Tibial artery (tissue), 4 donors: ENCODE data around the gene TMEM250.
A peak's percentile ranks its signal among the peaks of the same experiment; 100 is the strongest.

Experiments used
- DNase-seq, 2 donors: peaks; one replicate each; pipeline ENCODE4 v3.0.0-alpha.2; 2019
- H3K27ac ChIP-seq, 2 donors: fragments of 200-600 bp; sonication (generic) in 1 of 2; 1 replicate in 1 of 2; 2 replicates in 1 of 2; pipeline ENCODE4 v1.5.1; 2018 to 2019; ENCODE audit warnings: mild to moderate bottlenecking in 1 of 2
- H3K27me3 ChIP-seq, 2 donors: fragments of 200-600 bp; sonication (generic) in 1 of 2; one replicate each; pipeline versions ENCODE4 v1.5.1 to v1.6.0; 2016 to 2019
- H3K36me3 ChIP-seq, 3 donors: fragments of 200-600 bp; sonication (generic) in 2 of 3; one replicate each; pipeline ENCODE4 v1.5.1; 2016 to 2019; ENCODE audit warnings: mild to moderate bottlenecking in 2 of 3
- H3K4me1 ChIP-seq, 4 donors: fragments of 200-600 bp; sonication (generic) in 2 of 4; 1 replicate in 3 of 4; 2 replicates in 1 of 4; pipeline ENCODE4 v1.5.1; 2016 to 2019
- H3K4me3 ChIP-seq, 2 donors: fragments of 200-600 bp; sonication (generic) in 1 of 2; 1 replicate in 1 of 2; 2 replicates in 1 of 2; pipeline ENCODE4 v1.5.1; 2018 to 2019; ENCODE audit warnings: mild to moderate bottlenecking in 2 of 2
- H3K9me3 ChIP-seq, 3 donors: fragments of 200-600 bp; sonication (generic) in 1 of 3; one replicate each; pipeline ENCODE4 v1.5.1; 2016 to 2019
- intact Hi-C: fragments of 100-400 bp; cut with DNase I; formaldehyde crosslinking; loops from one replicate; pipeline ENCODE4 v1.15.0; 2023; ENCODE audit warnings: low total_unique reads
- TF ChIP-seq, protein P1 (sequence below), 2 experiments: fragments of 200-600 bp in 1 of 2; fragments of 450-650 bp in 1 of 2; IDR thresholded peaks; one replicate each; pipeline ENCODE4 v1.5.1; 2017 to 2019; ENCODE audit warnings: antibody characterized with exemption in 2 of 2, mild to moderate bottlenecking in 1 of 2, moderate library complexity in 1 of 2

Gene TMEM250

DNA sequence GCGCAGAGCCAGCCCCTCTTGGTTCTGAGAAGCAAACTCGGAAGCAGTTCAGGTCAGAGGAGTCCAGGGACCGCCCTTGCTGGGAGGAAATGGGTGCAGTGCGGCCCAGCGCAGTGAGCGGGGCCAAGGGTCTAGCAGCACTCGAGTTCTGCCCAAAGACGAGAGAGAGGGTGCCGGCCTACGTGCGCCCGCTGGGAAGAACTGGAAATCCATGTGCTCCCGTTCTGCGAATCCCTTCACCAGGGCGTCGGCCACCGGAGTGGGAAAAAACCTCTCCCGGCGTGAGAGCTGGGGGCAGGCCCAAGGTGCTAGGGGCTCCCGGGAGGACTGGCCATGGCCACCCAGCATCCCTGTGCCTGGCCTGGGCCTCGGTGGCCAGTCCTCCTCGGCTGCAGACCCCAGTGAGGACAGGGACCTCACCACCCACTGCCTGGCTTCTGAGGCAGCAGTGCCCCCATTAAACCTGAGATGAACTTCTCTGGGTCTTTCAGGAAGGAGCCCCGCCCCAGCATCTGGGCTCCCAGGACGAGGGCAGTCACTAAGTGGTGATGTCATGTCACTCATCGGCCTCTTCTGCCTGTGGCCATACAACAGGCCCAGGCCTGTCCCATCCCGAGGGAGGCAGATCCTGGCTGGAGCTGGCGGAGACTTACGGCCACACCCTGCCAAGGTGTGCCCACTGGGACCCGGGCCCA, 10.6 kb downstream of the TMEM250 start:
- DNase-seq: no peak
- TF ChIP-seq, protein P1, sequence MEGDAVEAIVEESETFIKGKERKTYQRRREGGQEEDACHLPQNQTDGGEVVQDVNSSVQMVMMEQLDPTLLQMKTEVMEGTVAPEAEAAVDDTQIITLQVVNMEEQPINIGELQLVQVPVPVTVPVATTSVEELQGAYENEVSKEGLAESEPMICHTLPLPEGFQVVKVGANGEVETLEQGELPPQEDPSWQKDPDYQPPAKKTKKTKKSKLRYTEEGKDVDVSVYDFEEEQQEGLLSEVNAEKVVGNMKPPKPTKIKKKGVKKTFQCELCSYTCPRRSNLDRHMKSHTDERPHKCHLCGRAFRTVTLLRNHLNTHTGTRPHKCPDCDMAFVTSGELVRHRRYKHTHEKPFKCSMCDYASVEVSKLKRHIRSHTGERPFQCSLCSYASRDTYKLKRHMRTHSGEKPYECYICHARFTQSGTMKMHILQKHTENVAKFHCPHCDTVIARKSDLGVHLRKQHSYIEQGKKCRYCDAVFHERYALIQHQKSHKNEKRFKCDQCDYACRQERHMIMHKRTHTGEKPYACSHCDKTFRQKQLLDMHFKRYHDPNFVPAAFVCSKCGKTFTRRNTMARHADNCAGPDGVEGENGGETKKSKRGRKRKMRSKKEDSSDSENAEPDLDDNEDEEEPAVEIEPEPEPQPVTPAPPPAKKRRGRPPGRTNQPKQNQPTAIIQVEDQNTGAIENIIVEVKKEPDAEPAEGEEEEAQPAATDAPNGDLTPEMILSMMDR (IDR thresholded peaks at IDR 0.05): no peak
- H3K36me3 ChIP-seq: peaks cover 0 to 1% (median 0%) of the 10 kb centered on the region in 3 donors
- H3K4me1 ChIP-seq: peaks cover 0 to 56% (median 48%) of the 10 kb centered on the region in 4 donors
- intact Hi-C loops: loop anchor here (2.0 kb wide), 1 partner anchor 13 kb away; the partner anchor contains the start of gene NACC2
- H3K27ac ChIP-seq: peak overlapping the region; percentile 70 to 79
- H3K4me3 ChIP-seq: no peak overlapping the region
- no peaks in the 10 kb centered on the region for H3K9me3 ChIP-seq
- H3K27me3 ChIP-seq: no peaks in the 10 kb centered on the region

- H3K27ac ChIP-seq: peak overlapping the region; percentile 75 to 79
- H3K4me1 ChIP-seq: peaks cover 0 to 56% (median 48%) of the 10 kb centered on the region in 4 donors
- no peak overlapping the region for H3K4me3 ChIP-seq
- TF ChIP-seq, protein P1 (IDR thresholded peaks at IDR 0.05): no peak
- H3K36me3 ChIP-seq: no peaks in the 10 kb centered on the region
- intact Hi-C loops: no loop called here
- no peak for DNase-seq
- H3K9me3 ChIP-seq: no peaks in the 10 kb centered on the region
- no peaks in the 10 kb centered on the region for H3K27me3 ChIP-seq
Measured at GRCh38 chr9:136107155-136107952, 11.3 kb downstream of the TMEM250 start.

DNA sequence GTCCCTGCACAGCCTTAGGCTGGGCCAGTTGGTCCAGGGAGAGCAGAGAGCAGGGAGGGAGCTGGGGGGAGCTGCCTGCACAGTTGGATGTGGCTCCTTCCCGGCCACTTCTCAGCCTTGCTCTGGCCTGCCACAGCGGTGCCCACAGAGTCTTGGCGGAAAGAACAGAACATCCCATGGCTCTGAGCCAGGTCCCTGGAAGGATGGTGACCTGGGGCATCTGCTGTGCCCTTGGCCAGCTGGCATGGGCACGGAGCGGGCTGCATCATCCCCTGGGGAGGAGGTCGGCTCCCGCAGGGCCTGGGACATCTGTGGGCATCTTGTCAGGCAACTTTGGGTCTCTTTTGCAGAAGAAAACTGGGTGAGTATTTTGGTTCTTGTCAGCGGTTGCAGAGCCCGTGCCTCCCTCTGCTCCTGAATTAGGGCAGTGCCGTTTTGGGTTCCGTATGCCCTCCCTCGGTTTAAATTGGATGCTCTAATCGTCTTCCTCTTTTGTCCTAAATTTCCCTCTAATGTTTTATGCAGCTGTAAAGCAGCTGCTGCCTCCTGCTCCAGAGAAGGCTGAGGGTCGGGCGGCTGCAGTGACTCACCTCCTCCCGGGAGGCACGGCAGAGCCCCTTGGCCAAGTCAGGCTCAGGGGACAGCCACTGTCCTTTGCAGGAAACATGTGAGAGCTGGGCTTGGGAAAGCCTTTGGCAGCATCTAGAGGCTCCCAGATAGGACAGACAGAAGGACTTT, 13.1 kb downstream of the TMEM250 start:
- peaks cover 0 to 51% (median 44%) of the 10 kb centered on the region in 4 donors for H3K4me1 ChIP-seq
- H3K4me3 ChIP-seq: no peak overlapping the region
- H3K27ac ChIP-seq: peak overlapping the region; percentile 55 to 75

DNA sequence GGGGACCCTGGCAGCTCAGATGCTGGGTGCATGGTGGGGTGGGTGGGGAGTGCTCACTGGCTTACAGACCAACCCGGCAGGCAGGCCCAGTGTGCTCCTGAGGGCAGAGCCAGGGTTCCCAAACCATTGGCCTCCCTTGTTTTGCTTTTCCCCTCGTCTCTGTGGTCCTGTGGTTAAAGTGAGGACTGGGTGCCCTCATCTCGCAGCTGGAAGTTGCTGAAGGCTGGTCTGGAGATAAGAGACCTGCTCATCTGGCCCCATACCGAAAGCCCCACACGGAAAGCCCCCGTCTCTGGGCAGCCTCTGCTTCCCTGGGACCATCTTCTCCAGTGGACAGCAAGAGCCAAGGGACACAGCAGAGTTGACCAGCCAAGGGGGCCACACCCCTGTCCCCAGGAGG, 13.8 kb downstream of the TMEM250 start:
- H3K9me3 ChIP-seq: no peaks in the 10 kb centered on the region
- H3K27me3 ChIP-seq: peaks cover 0 to 15% of the 10 kb centered on the region in 2 donors
- peaks cover 0 to 44% (median 38%) of the 10 kb centered on the region in 4 donors for H3K4me1 ChIP-seq
- TF ChIP-seq, protein P1 (IDR thresholded peaks at IDR 0.05): no peak
- no peak overlapping the region for H3K4me3 ChIP-seq
- peak overlapping the region; percentile 55 to 75 for H3K27ac ChIP-seq
- H3K36me3 ChIP-seq: no peaks in the 10 kb centered on the region
- DNase-seq: no peak
- intact Hi-C loops: no loop called here

More for the DNA sequence above, 13.1 kb downstream of the TMEM250 start:
- Histone ChIP-seq H3K9me3 (no peaks in the 10 kb centered on the region), H3K27me3 (peaks cover 0 to 9% of the 10 kb centered on the region in 2 donors), H3K36me3 (no peaks in the 10 kb centered on the region)
- TF ChIP-seq, protein P1 (IDR thresholded peaks at IDR 0.05): no peak
- DNase-seq: peak; percentile 56 to 88
- intact Hi-C loops: no loop called here

GRCh38 chr9:136104488-136104800, 14.2 kb downstream of the TMEM250 start:
- intact Hi-C loops: no loop called here
- no peaks in the 10 kb centered on the region for H3K36me3 ChIP-seq
- H3K4me1 ChIP-seq: peaks cover 0 to 40% (median 35%) of the 10 kb centered on the region in 4 donors
- peaks cover 0 to 16% of the 10 kb centered on the region in 2 donors for H3K27me3 ChIP-seq
- TF ChIP-seq, protein P1 (IDR thresholded peaks at IDR 0.05): no peak
- H3K27ac ChIP-seq: peak overlapping the region in 1 of 2 donors; percentile 75
- DNase-seq: no peak
- no peak overlapping the region for H3K4me3 ChIP-seq
- H3K9me3 ChIP-seq: no peaks in the 10 kb centered on the region
